Mammary epithelial cell (primary cell): ENCODE data around the gene NRXN2.

ENCODE experiments used
- CTCF ChIP-seq, 2 donors: IDR thresholded peaks in 1 of 2; conservative IDR thresholded peaks in 1 of 2; 2 replicates each; pipeline ENCODE4 v1.5.1; 2011 to 2012; ENCODE audit warnings: inconsistent platforms in 2 of 2, low read length in 2 of 2, mild to moderate bottlenecking in 2 of 2, control low read depth in 1 of 2, low read depth in 1 of 2; ENCODE audit not compliant: insufficient read depth in 1 of 2; ENCODE audit errors: extremely low read depth in 1 of 2
- EZH2 ChIP-seq: IDR thresholded peaks from 2 replicates; pipeline ENCODE4 v1.6.1; 2012; ENCODE audit warnings: low read length, inconsistent platforms, borderline replicate concordance

GRCh38 chr11:64648551-64648950, 74.4 kb downstream of the NRXN2 start:
- no peak for TF ChIP-seq CTCF (conservative IDR thresholded peaks at IDR 0.05 in 1 of 2, IDR thresholded peaks at IDR 0.05 in 1 of 2; ENCODE audit: extremely low read depth in 1 of 2, insufficient read depth in 1 of 2, low read depth in 1 of 2, low read length in 2 of 2)
- no peak for TF ChIP-seq EZH2
